OCI-LY7 (cell line): ENCODE measurements around the gene NEDD4.

ENCODE experiments used
- CTCF ChIP-seq: fragments of 200-600 bp; sonication (generic); conservative IDR thresholded peaks from 2 replicates; pipeline ENCODE4 v1.5.1; 2014; ENCODE audit warnings: mild to moderate bottlenecking, antibody characterized with exemption, low read length, moderate library complexity, mixed read lengths
- EZH2phosphoT487 ChIP-seq: fragments of 200-600 bp; sonication (generic); IDR thresholded peaks from 2 replicates; pipeline ENCODE4 v1.6.1; 2018; ENCODE audit warnings: low read depth, borderline replicate concordance, mild to moderate bottlenecking, mixed run types, antibody characterized with exemption, low read length, moderate library complexity, mixed read lengths

GRCh38 chr15:55917881-55918296 is 75.5 kb downstream of the NEDD4 start:
- TF ChIP-seq CTCF = peak; percentile 73
- no peak for TF ChIP-seq EZH2phosphoT487
